Cardiac muscle cell (in vitro differentiated cells and primary cell): ENCODE measurements around the gene POTED. TPM values are rescaled to one million over a fixed set of nuclear protein-coding genes. Genes with fewer than 3 reads are reported as not detected.
"Not testable (repeated sequence)": the region's sequence is repeated elsewhere in the genome, so short reads cannot be mapped to it uniquely, and the experiment has no call there.

Source experiments
- DNase-seq, 2 donors: peaks; one replicate each; pipeline versions ENCODE4 v3.0.0 to v3.0.0-alpha.2; 2010 to 2017; ENCODE audit warnings: low read depth in 1 of 2, low spot score in 1 of 2
- H3K27ac ChIP-seq: fragments of 200-600 bp; sonication (generic); 2 replicates; pipeline ENCODE4 v1.5.1; 2016
- H3K27me3 ChIP-seq: fragments of 200-600 bp; sonication (generic); 2 replicates; pipeline ENCODE4 v1.6.0; 2016; ENCODE audit warnings: control low read depth
- H3K36me3 ChIP-seq: fragments of 200-600 bp; sonication (generic); 2 replicates; pipeline ENCODE4 v1.5.1; 2016; ENCODE audit warnings: control low read depth
- H3K4me1 ChIP-seq: fragments of 200-600 bp; sonication (generic); 2 replicates; pipeline ENCODE4 v1.8.1; 2017; ENCODE audit warnings: low read depth, mild to moderate bottlenecking, mixed run types
- H3K4me3 ChIP-seq: fragments of 200-600 bp; sonication (generic); 2 replicates; pipeline ENCODE4 v1.5.1; 2016; ENCODE audit warnings: mild to moderate bottlenecking
- H3K9me3 ChIP-seq: fragments of 200-600 bp; sonication (generic); 2 replicates; pipeline ENCODE4 v1.5.1; 2017; ENCODE audit warnings: low read depth, mild to moderate bottlenecking, control low read depth
- polyA plus RNA-seq: library from polyadenylated mRNA; unstranded; fragments of >200 nt; fragmentation: Nextera tagmentation; extraction: Ambion mirVana; gene quantifications from 2 replicates; pipeline ENCODE4 v1.2.1, GENCODE V29; 2016
- total RNA-seq: library from RNA; depleted of rRNA; stranded (reverse); fragments of >200 nt; gene quantifications from 2 replicates; pipeline ENCODE4 v1.2.3, GENCODE V29; 2016

Gene POTED
- total RNA-seq (not detected in 2 replicates), polyA plus RNA-seq (not detected in 2 replicates)

- not testable (repeated sequence) for H3K27ac ChIP-seq, H3K4me1 ChIP-seq, H3K27me3 ChIP-seq, H3K4me3 ChIP-seq, H3K9me3 ChIP-seq, DNase-seq, H3K36me3 ChIP-seq
Observed at GRCh38 chr21:13609477-13609876, at the start of gene POTED. Gene POTED, plus strand, starts transcription at chr21:13609777. Its CDS starts 452 bp downstream, at chr21:13610229.

GRCh38 chr21:13650101-13650500, 40.5 kb downstream of the POTED start:
- not testable (repeated sequence) for H3K4me3 ChIP-seq, H3K4me1 ChIP-seq, DNase-seq, H3K36me3 ChIP-seq, H3K9me3 ChIP-seq, H3K27ac ChIP-seq, H3K27me3 ChIP-seq

- not testable (repeated sequence) for H3K27ac ChIP-seq, H3K36me3 ChIP-seq
Observed at GRCh38 chr21:13651746-13652145, 42.2 kb downstream of the POTED start.

More at GRCh38 chr21:13651746-13652145, 42.2 kb downstream of the POTED start:
- not testable (repeated sequence) for H3K27me3 ChIP-seq, DNase-seq, H3K4me3 ChIP-seq, H3K4me1 ChIP-seq, H3K9me3 ChIP-seq
